HG02763 (cell line): ENCODE results near the gene MBTPS1.

Experiments
- ATAC-seq: cut with Tn5 transposase; IDR thresholded peaks from one replicate; pipeline ENCODE4 v1.9.1; 2021; ENCODE audit warnings: mild to moderate bottlenecking, moderate library complexity; ENCODE audit not compliant: unreplicated experiment

MBTPS1 gene

GRCh38 chr16:84013787-84014569 lies 102.8 kb downstream of the MBTPS1 start:
- peak; percentile 68 for ATAC-seq

- ATAC-seq, result no peak
Measured at GRCh38 chr16:84009282-84009681, 107.5 kb downstream of the MBTPS1 start.

GRCh38 chr16:84007965-84008364 lies 108.8 kb downstream of the MBTPS1 start:
- no peak for ATAC-seq

GRCh38 chr16:84007520-84007919 lies 109.2 kb downstream of the MBTPS1 start:
- ATAC-seq, result no peak

- no peak for ATAC-seq
Measured at GRCh38 chr16:84005391-84005790, 111.4 kb downstream of the MBTPS1 start.

GRCh38 chr16:84004442-84004841 lies 112.3 kb downstream of the MBTPS1 start:
- ATAC-seq, result no peak
